ENCODE measurements around the gene ZNF354C. TPM values are rescaled to one million over a fixed set of nuclear protein-coding genes. Genes with fewer than 3 reads are reported as not detected.

Gene ZNF354C
- total RNA-seq (1 to 10 TPM; 1.4 to 7.7 (median 3.7) TPM), polyA plus RNA-seq (1 to 10 TPM; 1.6 to 3.4 (median 1.6) TPM)
- long read RNA-seq, donor 1, full-length matches to known transcripts, result 1 of 1 reads
- long read RNA-seq, donor 1, partial matches to known transcripts, result 0 of 1 reads
- long read RNA-seq, donor 1, other reads (novel, unspliced or antisense), result 0 of 1 reads
- long read RNA-seq, donor 2, full-length matches to known transcripts, result 1 of 1 reads
- long read RNA-seq, donor 2, partial matches to known transcripts, result 0 of 1 reads
- long read RNA-seq, donor 2, other reads (novel, unspliced or antisense), result 0 of 1 reads
- long read RNA-seq, donor 3, result 0 reads
- long read RNA-seq, donor 4, result 0 reads
- long read RNA-seq, donor 5, full-length matches to known transcripts, result 4 of 6 reads
- long read RNA-seq, donor 5, partial matches to known transcripts, result 0 of 6 reads
- long read RNA-seq, donor 5, other reads (novel, unspliced or antisense), result 2 of 6 reads
- long read RNA-seq, donor 6, result 0 reads
- long read RNA-seq, donor 7, result 0 reads
- long read RNA-seq, donor 8, full-length matches to known transcripts, result 2 of 2 reads
- long read RNA-seq, donor 8, partial matches to known transcripts, result 0 of 2 reads
- long read RNA-seq, donor 8, other reads (novel, unspliced or antisense), result 0 of 2 reads
- long read RNA-seq, donor 9, full-length matches to known transcripts, result 1 of 1 reads
- long read RNA-seq, donor 9, partial matches to known transcripts, result 0 of 1 reads
- long read RNA-seq, donor 9, other reads (novel, unspliced or antisense), result 0 of 1 reads
- long read RNA-seq, donor 10, result 0 reads

GRCh38 chr5:179060116-179061008 lies at the start of gene ZNF354C:
ZNF354C (plus strand) TSS chr5:179060373; CDS start chr5:179062069, 1,696 bp downstream.
- intact Hi-C loops (cut with DNase I), result no loop called here
- WGBS, 4 donors, result 4 to 16% (median 5%) methylated on average over 33 to 81 of the region's 81 CpGs
- Histone ChIP-seq H3K27ac (peak within 1 kb of the TSS in 3 of 5 donors; percentile 27 to 64 (median 55)), H3K9me3 (replicated peaks in 1 of 3) (no peaks in the 10 kb centered on the region), H3K27me3 (no peaks in the 10 kb centered on the region), H3K4me1 (replicated peaks in 1 of 2) (peaks cover 0 to 8% of the 10 kb centered on the region in 2 donors), H3K4me3 (peak within 1 kb of the TSS in 3 of 4 donors; percentile 43 to 78 (median 60)), H3K36me3 (replicated peaks in 1 of 2) (no peaks in the 10 kb centered on the region)
- TF ChIP-seq CTCF (IDR thresholded peaks at IDR 0.05) (no peak), POLR2A (IDR thresholded peaks at IDR 0.05) (peak in 1 of 2 donors; percentile 32)
- DNase-seq, result peak; percentile 77 to 88 (median 84)

DNA sequence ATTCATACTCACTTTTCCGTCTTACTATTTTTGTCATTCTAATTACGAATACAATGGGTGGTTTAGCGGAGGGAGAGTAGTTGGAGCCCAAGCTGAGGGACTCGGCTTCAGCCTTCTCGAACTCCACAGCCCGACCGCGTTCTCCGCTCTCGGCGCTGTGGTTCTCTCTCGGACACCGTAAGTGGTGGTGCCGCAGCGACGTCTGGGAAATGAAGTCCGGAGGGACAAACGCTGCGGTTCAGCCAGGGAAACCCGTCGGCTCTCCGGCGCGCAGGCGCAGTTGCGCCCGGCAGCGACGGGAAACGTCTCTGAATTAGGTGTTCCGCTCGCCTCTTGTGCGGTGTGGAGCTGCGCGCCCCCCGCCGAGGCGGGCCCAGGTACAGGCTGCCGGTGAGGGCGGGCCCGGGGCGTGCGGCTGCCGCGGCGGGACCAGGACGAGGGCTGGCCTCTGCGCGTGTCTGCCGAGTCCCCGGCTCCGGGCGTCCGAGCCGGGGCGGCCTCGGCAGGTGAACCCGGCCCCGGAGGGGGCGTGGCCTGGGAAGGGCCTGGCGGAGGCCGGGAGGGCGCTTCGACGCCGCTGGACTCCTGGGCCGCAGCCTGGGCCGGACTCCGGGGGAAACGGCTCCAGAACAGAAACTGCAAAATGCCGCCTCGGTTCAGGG lies 36.5 kb upstream of the ZNF354C start, which contains the start of gene ZNF879:
ZNF879 (plus strand) TSS at position 277 of the 662 bp plus-strand sequence. CDS start 1,201 bp downstream, outside the sequence.
- 0 to 2% (median 0%) methylated on average over 7 to 72 of the region's 72 CpGs for WGBS, 4 donors
- intact Hi-C loops (cut with DNase I), result no loop called here
- TF ChIP-seq POLR2A (IDR thresholded peaks at IDR 0.05), result peak in 1 of 2 donors; percentile 53
- TF ChIP-seq CTCF (IDR thresholded peaks at IDR 0.05), result no peak
- Histone ChIP-seq H3K9me3 (replicated peaks in 1 of 3) (peaks cover 0 to 22% (median 0%) of the 10 kb centered on the region in 3 donors), H3K27ac (peak within 1 kb of the TSS; percentile 55 to 92 (median 67)), H3K27me3 (no peaks in the 10 kb centered on the region), H3K4me1 (replicated peaks in 1 of 2) (peaks cover 0 to 11% of the 10 kb centered on the region in 2 donors), H3K4me3 (peak within 1 kb of the TSS; percentile 16 to 83 (median 38)), H3K36me3 (replicated peaks in 1 of 2) (peaks cover 0 to 14% of the 10 kb centered on the region in 2 donors)
- DNase-seq, result peak; percentile 90 to 97 (median 93)

- H3K36me3 ChIP-seq (replicated peaks in 1 of 2), result peaks cover 0 to 28% of the 10 kb centered on the region in 2 donors
- peak overlapping the region in 1 of 4 donors; percentile 13 for H3K4me3 ChIP-seq
- no peaks in the 10 kb centered on the region for H3K27me3 ChIP-seq
- no peak for TF ChIP-seq POLR2A (IDR thresholded peaks at IDR 0.05)
- no peak for TF ChIP-seq CTCF (IDR thresholded peaks at IDR 0.05)
- no peak overlapping the region for H3K27ac ChIP-seq
- peaks cover 24 to 93% (median 42%) of the 10 kb centered on the region in 3 donors for H3K9me3 ChIP-seq (replicated peaks in 1 of 3)
- no peaks in the 10 kb centered on the region for H3K4me1 ChIP-seq (replicated peaks in 1 of 2)
- DNase-seq, result no peak
- intact Hi-C loops (cut with DNase I), result loop anchor here in 1 of 2 donors (10.0 kb wide), 1 partner anchor 148 kb away; no protein-coding TSS in a partner anchor
- WGBS, 4 donors, result 93 to 99% (median 98%) methylated on average over 7 of the region's 7 CpGs
Measured at GRCh38 chr5:179033004-179033580, 27.1 kb upstream of the ZNF354C start.
